Tibial nerve (tissue), 4 donors: Measurements from ENCODE around the gene NEDD4L. TPM values are rescaled to one million over a fixed set of nuclear protein-coding genes. Genes with fewer than 3 reads are reported as not detected.

Experiments
- DNase-seq, 2 donors: peaks; one replicate each; pipeline ENCODE4 v3.0.0-alpha.2; 2019; ENCODE audit warnings: low spot score in 2 of 2
- H3K27ac ChIP-seq, 4 donors: fragments of 200-600 bp; sonication (generic) in 3 of 4; one replicate each; pipeline ENCODE4 v1.5.1; 2017 to 2019; ENCODE audit warnings: mild to moderate bottlenecking in 1 of 4
- H3K27me3 ChIP-seq, 2 donors: fragments of 200-600 bp; sonication (generic) in 1 of 2; one replicate each; pipeline versions ENCODE4 v1.5.1 to v1.6.0; 2017 to 2019
- H3K36me3 ChIP-seq, 3 donors: fragments of 200-600 bp; sonication (generic); one replicate each; pipeline ENCODE4 v1.5.1; 2018 to 2019
- H3K4me1 ChIP-seq, 4 donors: fragments of 200-600 bp; sonication (generic) in 3 of 4; one replicate each; pipeline ENCODE4 v1.5.1; 2017 to 2019
- H3K4me3 ChIP-seq, 4 donors: fragments of 200-600 bp; sonication (generic) in 3 of 4; one replicate each; pipeline ENCODE4 v1.5.1; 2017 to 2019; ENCODE audit warnings: mild to moderate bottlenecking in 1 of 4, moderate library complexity in 1 of 4
- H3K9me3 ChIP-seq, 4 donors: fragments of 200-600 bp; sonication (generic) in 3 of 4; one replicate each; pipeline ENCODE4 v1.5.1; 2017 to 2019
- CTCF ChIP-seq, 5 experiments: fragments of 200-600 bp in 3 of 5; fragments of 450-650 bp in 2 of 5; sonication (generic) in 3 of 5; IDR thresholded peaks; one replicate each; pipeline ENCODE4 v1.5.1; 2016 to 2019; ENCODE audit warnings: antibody characterized with exemption in 5 of 5, mild to moderate bottlenecking in 3 of 5, moderate library complexity in 2 of 5
- EP300 ChIP-seq, 2 donors: sonication (generic); formaldehyde crosslinking; IDR thresholded peaks; one replicate each; pipeline ENCODE4 v1.6.1; 2017; ENCODE audit warnings: antibody characterized with exemption in 2 of 2, mild to moderate bottlenecking in 1 of 2
- POLR2A ChIP-seq, 2 donors: fragments of 450-650 bp; IDR thresholded peaks; one replicate each; pipeline ENCODE4 v1.6.1; 2017; ENCODE audit warnings: antibody characterized with exemption in 2 of 2, mild to moderate bottlenecking in 2 of 2, moderate library complexity in 2 of 2
- WGBS, 2 donors: methylation state at CpG; one replicate each; pipeline ENCODE4 v1.1.5; 2018; 5-methylcytosine and 5-hydroxymethylcytosine counted together
- total RNA-seq, 4 donors: library from RNA; depleted of rRNA; stranded (reverse); fragments of >200 nt; gene quantifications; one replicate each; pipeline ENCODE4 v1.1.0, GENCODE V29; 2016

The NEDD4L gene
- total RNA-seq, 4 donors from 2014 or later, result 15.3 to 59.9 (median 26.8) TPM

GRCh38 chr18:58247363-58247834, 203.4 kb downstream of the NEDD4L start:
- H3K27ac ChIP-seq, result peak overlapping the region in 3 of 4 donors; percentile 50 to 67 (median 51)

GRCh38 chr18:58249712-58250111, 205.7 kb downstream of the NEDD4L start:
- DNase-seq, result no peak
- Histone ChIP-seq H3K9me3 (no peaks in the 10 kb centered on the region), H3K36me3 (no peaks in the 10 kb centered on the region), H3K4me1 (no peaks in the 10 kb centered on the region), H3K27ac (no peak overlapping the region), H3K27me3 (no peaks in the 10 kb centered on the region), H3K4me3 (no peak overlapping the region)
- 79% methylated on average over 1 of the region's 1 CpG for WGBS, 2 donors
- TF ChIP-seq POLR2A (IDR thresholded peaks at IDR 0.05) (no peak), EP300 (IDR thresholded peaks at IDR 0.05) (no peak), CTCF (IDR thresholded peaks at IDR 0.05) (no peak)

More at GRCh38 chr18:58247363-58247834, 203.4 kb downstream of the NEDD4L start:
- 16 to 20% methylated on average over 20 of the region's 20 CpGs for WGBS, 2 donors
- H3K9me3 ChIP-seq, result no peaks in the 10 kb centered on the region
- DNase-seq, result no peak
- no peaks in the 10 kb centered on the region for H3K4me1 ChIP-seq
- no peaks in the 10 kb centered on the region for H3K27me3 ChIP-seq
- H3K4me3 ChIP-seq, result peak overlapping the region in 2 of 4 donors; percentile 14 to 20
- no peaks in the 10 kb centered on the region for H3K36me3 ChIP-seq
- TF ChIP-seq EP300 (IDR thresholded peaks at IDR 0.05) (peak in 1 of 2 donors; percentile 29), CTCF (IDR thresholded peaks at IDR 0.05) (no peak), POLR2A (IDR thresholded peaks at IDR 0.05) (no peak)

- H3K4me3 ChIP-seq, result no peak overlapping the region
- 85 to 94% methylated on average over 2 of the region's 2 CpGs for WGBS, 2 donors
- no peak overlapping the region for H3K27ac ChIP-seq
- peaks cover 0 to 9% (median 0%) of the 10 kb centered on the region in 3 donors for H3K36me3 ChIP-seq
- no peak for DNase-seq
- TF ChIP-seq POLR2A (IDR thresholded peaks at IDR 0.05) (no peak), CTCF (IDR thresholded peaks at IDR 0.05) (no peak)
- no peaks in the 10 kb centered on the region for H3K4me1 ChIP-seq
- H3K27me3 ChIP-seq, result no peaks in the 10 kb centered on the region
- no peaks in the 10 kb centered on the region for H3K9me3 ChIP-seq
Observed at GRCh38 chr18:58251416-58251815, 207.4 kb downstream of the NEDD4L start.

GRCh38 chr18:58252166-58252565, 208.1 kb downstream of the NEDD4L start:
- DNase-seq, result no peak
- TF ChIP-seq CTCF (IDR thresholded peaks at IDR 0.05) (no peak), POLR2A (IDR thresholded peaks at IDR 0.05) (no peak), EP300 (IDR thresholded peaks at IDR 0.05) (no peak)
- Histone ChIP-seq H3K4me1 (no peaks in the 10 kb centered on the region), H3K4me3 (no peak overlapping the region), H3K27ac (no peak overlapping the region), H3K36me3 (peaks cover 0 to 12% (median 0%) of the 10 kb centered on the region in 3 donors), H3K27me3 (no peaks in the 10 kb centered on the region), H3K9me3 (no peaks in the 10 kb centered on the region)
- 75 to 83% methylated on average over 6 of the region's 6 CpGs for WGBS, 2 donors

- no peak for TF ChIP-seq EP300 (IDR thresholded peaks at IDR 0.05)
- TF ChIP-seq CTCF (IDR thresholded peaks at IDR 0.05), result no peak
- TF ChIP-seq POLR2A (IDR thresholded peaks at IDR 0.05), result no peak
- no peak overlapping the region for H3K27ac ChIP-seq
- H3K9me3 ChIP-seq, result no peaks in the 10 kb centered on the region
- H3K27me3 ChIP-seq, result no peaks in the 10 kb centered on the region
- WGBS, 2 donors, result 91 to 98% methylated on average over 2 of the region's 2 CpGs
- peaks cover 0 to 12% (median 0%) of the 10 kb centered on the region in 3 donors for H3K36me3 ChIP-seq
- DNase-seq, result no peak
- no peak overlapping the region for H3K4me3 ChIP-seq
- H3K4me1 ChIP-seq, result no peaks in the 10 kb centered on the region
Observed at GRCh38 chr18:58253318-58253717, 209.3 kb downstream of the NEDD4L start.
